Anterior cingulate cortex (tissue), 58 donors: ENCODE measurements around the gene LHX6.

Source experiments
- DNase-seq, 58 donors: peaks; one replicate each; lab custom pipeline; 2025; lab: John Stamatoyannopoulos, UW

The LHX6 gene

DNA sequence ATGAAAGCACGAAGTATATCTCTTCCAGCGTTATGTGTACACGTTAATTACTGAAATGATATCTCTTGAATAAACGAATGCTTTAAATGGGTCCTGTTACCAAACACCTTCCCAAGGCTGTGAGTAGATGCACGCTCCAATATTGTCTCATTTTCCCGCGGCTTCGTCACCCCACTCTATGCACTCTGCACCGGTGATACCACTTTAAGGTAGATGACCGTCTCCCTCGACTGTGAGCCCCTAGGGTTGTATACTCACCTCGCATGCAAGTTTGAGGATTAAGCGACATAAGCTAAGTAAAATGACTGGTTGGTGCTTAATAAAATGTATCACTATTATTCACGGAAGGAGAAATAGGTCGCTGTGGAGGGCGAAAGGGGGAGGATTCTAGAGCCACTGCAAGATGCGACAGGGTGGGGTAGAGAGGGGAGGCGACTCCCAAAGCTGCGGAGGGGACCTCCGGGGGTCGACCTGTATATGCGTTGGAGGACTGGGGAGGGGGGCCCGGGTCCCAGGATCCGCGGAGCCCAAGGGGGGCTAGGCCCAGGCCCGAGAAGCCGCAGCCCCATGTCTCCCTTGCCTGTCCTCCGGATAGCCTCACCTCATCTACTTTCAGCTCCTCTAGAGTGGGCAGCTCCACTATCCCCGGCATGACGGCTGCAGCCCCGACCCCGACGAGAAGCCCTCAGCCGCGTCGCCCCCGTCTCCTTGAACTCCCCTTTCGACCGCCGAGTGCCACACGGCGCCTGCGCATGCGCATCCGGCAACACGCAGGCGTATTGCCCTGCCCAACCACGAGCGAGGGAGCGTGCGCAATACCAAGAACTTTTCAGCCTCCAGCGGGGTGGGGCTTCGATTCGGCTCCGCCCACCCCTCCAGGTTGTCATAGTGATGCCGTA lies 69.5 kb downstream of the LHX6 start, which contains the start of the genes MORN5 and NDUFA8:
TSS of gene MORN5 (plus strand) at position 883 of the 899 bp plus-strand sequence. CDS start 65 bp downstream, outside the sequence.
TSS of gene NDUFA8 (minus strand) at position 754 of the 899 bp plus-strand sequence. CDS start at position 652, 102 bp downstream.
- peak; percentile 40 to 95 (median 89) for DNase-seq

DNA sequence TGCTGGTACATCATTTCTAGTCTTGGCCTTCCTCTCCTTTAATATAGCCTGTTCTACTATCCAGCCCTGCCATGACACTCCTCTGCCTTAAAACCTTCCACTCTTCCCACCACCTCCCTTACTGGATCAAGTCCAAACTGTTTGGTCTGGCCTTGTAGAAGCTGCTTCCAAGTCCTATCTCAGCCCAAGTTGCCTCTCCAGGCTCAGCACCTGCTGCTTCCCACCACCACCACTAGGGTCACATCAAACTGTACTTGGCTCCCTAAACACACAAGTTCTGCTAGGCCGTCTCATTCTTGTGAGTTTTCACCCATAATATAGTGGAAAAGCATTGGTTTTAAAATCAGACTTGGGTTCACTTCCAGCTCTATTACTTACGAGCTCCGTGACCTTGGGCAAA lies 70.6 kb downstream of the LHX6 start:
- peak in 1 of 58 donors; percentile 6 for DNase-seq

DNA sequence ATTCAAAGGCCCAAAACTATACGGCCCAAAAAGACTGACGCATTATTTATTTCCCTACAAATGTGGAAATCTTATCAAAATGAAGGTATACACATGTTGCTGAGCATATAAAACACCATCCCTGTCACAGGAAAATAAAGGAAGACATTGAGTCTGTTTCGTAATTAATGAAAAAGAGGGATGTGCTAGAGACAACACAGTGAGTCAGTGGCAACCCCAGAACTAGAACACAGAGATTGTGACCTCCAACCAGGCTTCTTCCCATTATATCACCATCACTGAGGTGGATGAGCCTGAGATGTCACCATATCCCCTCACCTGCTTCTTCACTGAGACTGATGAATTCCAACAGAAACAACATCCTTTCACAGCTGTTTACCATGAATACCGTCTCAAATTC lies 73.0 kb downstream of the LHX6 start:
- no peak for DNase-seq
